ENCODE measurements around the gene PRSS33.

DNA sequence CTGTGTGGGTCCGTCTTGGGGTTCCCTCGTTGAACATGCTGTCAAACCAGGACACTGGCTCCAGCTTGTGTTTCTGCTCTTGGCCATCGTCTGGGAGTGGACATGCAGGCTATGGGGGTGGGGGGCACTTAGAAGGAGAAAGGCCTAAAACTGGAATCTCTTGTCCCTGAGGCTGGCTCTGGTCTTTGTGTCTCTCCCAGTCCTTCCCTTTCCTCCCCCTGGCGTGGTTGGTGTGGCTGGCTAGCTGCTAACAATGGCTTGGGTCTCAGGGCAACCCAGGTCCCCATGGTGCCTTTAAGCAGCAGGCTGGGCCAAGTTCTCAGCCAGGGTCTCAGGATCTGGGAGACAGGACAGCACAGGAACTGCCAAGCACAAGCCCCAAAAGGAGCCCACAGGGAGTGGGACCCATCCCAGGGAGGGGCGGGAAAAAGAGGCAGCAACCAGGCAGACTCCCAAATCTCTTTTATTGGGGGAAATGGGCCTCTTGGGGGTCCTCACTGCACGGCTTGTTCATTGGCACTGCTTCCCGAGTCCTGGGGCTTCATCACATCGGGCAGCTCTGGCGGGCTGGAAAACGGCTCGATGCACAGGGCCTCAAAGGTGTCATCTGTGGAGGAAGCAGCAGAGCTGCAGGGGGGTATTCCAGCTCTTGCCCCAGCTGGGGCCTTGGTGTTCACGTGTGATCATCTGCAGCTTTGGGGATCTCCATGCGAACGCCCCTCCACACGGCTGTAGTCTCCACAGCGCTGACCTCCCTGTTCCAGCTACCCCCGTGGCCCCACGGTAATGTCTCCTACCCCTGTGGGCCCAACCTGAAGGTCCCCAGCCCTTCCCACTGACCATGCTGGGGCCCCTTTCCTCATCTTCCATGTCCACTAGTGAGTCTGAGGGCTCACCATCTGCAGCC, 15.6 kb downstream of the PRSS33 start:
- TF ChIP-seq POLR2A (IDR thresholded peaks at IDR 0.05) (no peak), CTCF (IDR thresholded peaks at IDR 0.05) (no peak)
